GM19324 (cell line): ENCODE measurements around the gene UQCRFS1.

Experiments used
- ATAC-seq: cut with Tn5 transposase; IDR thresholded peaks from one replicate; pipeline ENCODE4 v1.9.1; 2021; ENCODE audit warnings: mild to moderate bottlenecking, moderate library complexity; ENCODE audit not compliant: unreplicated experiment, low FRiP score

The UQCRFS1 gene

DNA sequence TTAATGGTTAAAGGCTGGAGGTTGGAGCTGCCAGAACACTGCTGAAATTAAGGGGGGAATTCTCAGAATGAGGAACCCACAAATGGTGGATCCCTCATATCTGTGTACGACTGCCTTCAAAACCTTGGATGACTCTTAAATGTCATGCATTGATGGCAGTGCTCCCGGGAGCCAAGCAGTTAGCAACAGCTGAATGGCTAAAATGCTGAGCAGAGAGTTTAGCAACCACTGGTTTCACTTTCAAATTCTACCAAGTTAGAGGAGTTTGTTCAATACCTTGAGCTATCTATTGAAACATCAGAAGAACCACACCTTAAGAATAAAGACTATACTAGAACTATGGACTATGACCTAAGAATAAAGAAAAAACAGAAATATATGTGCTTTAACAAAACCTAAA lies 41.4 kb downstream of the UQCRFS1 start:
- ATAC-seq = no peak

GRCh38 chr19:29170554-29170953 lies 42.4 kb downstream of the UQCRFS1 start:
- no peak for ATAC-seq

- ATAC-seq = no peak
These were observed 50.3 kb downstream of the UQCRFS1 start for GRCh38 chr19:29162694-29163093.

GRCh38 chr19:29155683-29156082 lies 57.3 kb downstream of the UQCRFS1 start:
- no peak for ATAC-seq
